ENCODE data around the gene ZNF804B. TPM values are rescaled to one million over a fixed set of nuclear protein-coding genes. Genes with fewer than 3 reads are reported as not detected.
A peak's percentile ranks its signal among the peaks of the same experiment; 100 is the strongest.

Gene ZNF804B
- 0.01 TPM for polyA plus RNA-seq (2013, experiment 1 of 2)
- polyA plus RNA-seq (2013, experiment 2 of 2), result not detected

GRCh38 chr7:88759230-88760135 is at the start of gene ZNF804B:
TSS of gene ZNF804B (plus strand) at chr7:88759700. CDS start at chr7:88759977, 277 bp downstream.
- H3K4me2 ChIP-seq (ENCODE audit: low read length), result peak within 1 kb of the TSS; percentile 24
- no peaks in the 10 kb centered on the region for H3K79me2 ChIP-seq (ENCODE audit: control insufficient read depth, insufficient read depth, low read length)
- no peak within 1 kb of the TSS for H3K23ac ChIP-seq (ENCODE audit: low read length)
- no peak within 1 kb of the TSS for H2BK120ac ChIP-seq (ENCODE audit: low read depth, low read length)
- H3K79me1 ChIP-seq (ENCODE audit: low read length), result no peaks in the 10 kb centered on the region
- no peak within 1 kb of the TSS for H3K4me3 ChIP-seq (ENCODE audit: low read length)
- H3K18ac ChIP-seq (ENCODE audit: low read length), result no peak within 1 kb of the TSS
- H3K27ac ChIP-seq (ENCODE audit: low read depth, low read length), result no peak within 1 kb of the TSS
- peak; percentile 74 for DNase-seq
- no peak within 1 kb of the TSS for H2AK5ac ChIP-seq (ENCODE audit: low read length)
- WGBS (ENCODE audit: extremely low coverage, insufficient coverage, low lambda C conversion rate), result no CpG with 5 or more reads among the region's 74 CpGs
- H3K56ac ChIP-seq (ENCODE audit: low read length), result peak within 1 kb of the TSS; percentile 30
- no peak within 1 kb of the TSS for H4K8ac ChIP-seq (ENCODE audit: low read depth, low read length)
- no peak within 1 kb of the TSS for H2BK15ac ChIP-seq (replicated peaks; ENCODE audit: low read depth)
- no peaks in the 10 kb centered on the region for H3K4me1 ChIP-seq (ENCODE audit: control insufficient read depth, low read depth, low read length)
- H4K5ac ChIP-seq (ENCODE audit: low read length), result no peak within 1 kb of the TSS
- H2BK5ac ChIP-seq (ENCODE audit: low read length), result no peak within 1 kb of the TSS
- peak within 1 kb of the TSS; percentile 10 for H3K9ac ChIP-seq (ENCODE audit: low read length)
- peaks cover 4% of the 10 kb centered on the region for H3K27me3 ChIP-seq (ENCODE audit: insufficient read depth, low read length, poor library complexity)
- H3K36me3 ChIP-seq (ENCODE audit: control insufficient read depth, insufficient read depth, low read length), result no peaks in the 10 kb centered on the region
- H3K4ac ChIP-seq (ENCODE audit: low read depth, low read length), result no peak within 1 kb of the TSS

GRCh38 chr7:88735920-88736319 is 23.6 kb upstream of the ZNF804B start:
- no CpG with 5 or more reads among the region's 2 CpGs for WGBS (ENCODE audit: extremely low coverage, insufficient coverage, low lambda C conversion rate)
- H2AK5ac ChIP-seq (ENCODE audit: low read length), result no peak overlapping the region

GRCh38 chr7:88737632-88738031 is 21.9 kb upstream of the ZNF804B start:
- Histone ChIP-seq H3K27ac (ENCODE audit: low read depth, low read length) (no peak overlapping the region), H3K4ac (ENCODE audit: low read depth, low read length) (no peak overlapping the region), H3K4me3 (ENCODE audit: low read length) (no peak overlapping the region), H3K36me3 (ENCODE audit: control insufficient read depth, insufficient read depth, low read length) (no peaks in the 10 kb centered on the region), H2AK5ac (ENCODE audit: low read length) (no peak overlapping the region), H3K27me3 (ENCODE audit: insufficient read depth, low read length, poor library complexity) (no peaks in the 10 kb centered on the region), H3K79me2 (ENCODE audit: control insufficient read depth, insufficient read depth, low read length) (no peaks in the 10 kb centered on the region), H2BK120ac (ENCODE audit: low read depth, low read length) (no peak overlapping the region), H4K5ac (ENCODE audit: low read length) (no peak overlapping the region), H3K4me1 (ENCODE audit: control insufficient read depth, low read depth, low read length) (no peaks in the 10 kb centered on the region), H3K79me1 (ENCODE audit: low read length) (no peaks in the 10 kb centered on the region), H2BK15ac (replicated peaks; ENCODE audit: low read depth) (no peak overlapping the region), H3K9ac (ENCODE audit: low read length) (no peak overlapping the region), H2BK5ac (ENCODE audit: low read length) (no peak overlapping the region), H3K56ac (ENCODE audit: low read length) (no peak overlapping the region), H3K4me2 (ENCODE audit: low read length) (no peak overlapping the region), H3K18ac (ENCODE audit: low read length) (no peak overlapping the region), H3K23ac (ENCODE audit: low read length) (no peak overlapping the region), H4K8ac (ENCODE audit: low read depth, low read length) (no peak overlapping the region)
- DNase-seq, result no peak

More at GRCh38 chr7:88735920-88736319, 23.6 kb upstream of the ZNF804B start:
- H3K79me1 ChIP-seq (ENCODE audit: low read length), result no peaks in the 10 kb centered on the region
- H2BK15ac ChIP-seq (replicated peaks; ENCODE audit: low read depth), result no peak overlapping the region
- no peaks in the 10 kb centered on the region for H3K4me1 ChIP-seq (ENCODE audit: control insufficient read depth, low read depth, low read length)
- H3K56ac ChIP-seq (ENCODE audit: low read length), result no peak overlapping the region
- H4K8ac ChIP-seq (ENCODE audit: low read depth, low read length), result no peak overlapping the region
- no peak overlapping the region for H3K4me2 ChIP-seq (ENCODE audit: low read length)
- DNase-seq, result no peak
- no peak overlapping the region for H3K18ac ChIP-seq (ENCODE audit: low read length)
- H3K9ac ChIP-seq (ENCODE audit: low read length), result no peak overlapping the region
- H3K4me3 ChIP-seq (ENCODE audit: low read length), result no peak overlapping the region
- H3K23ac ChIP-seq (ENCODE audit: low read length), result no peak overlapping the region
- H2BK5ac ChIP-seq (ENCODE audit: low read length), result no peak overlapping the region
- no peak overlapping the region for H3K4ac ChIP-seq (ENCODE audit: low read depth, low read length)
- H2BK120ac ChIP-seq (ENCODE audit: low read depth, low read length), result no peak overlapping the region
- H3K79me2 ChIP-seq (ENCODE audit: control insufficient read depth, insufficient read depth, low read length), result no peaks in the 10 kb centered on the region
- H4K5ac ChIP-seq (ENCODE audit: low read length), result no peak overlapping the region
- H3K36me3 ChIP-seq (ENCODE audit: control insufficient read depth, insufficient read depth, low read length), result no peaks in the 10 kb centered on the region
- no peaks in the 10 kb centered on the region for H3K27me3 ChIP-seq (ENCODE audit: insufficient read depth, low read length, poor library complexity)
- H3K27ac ChIP-seq (ENCODE audit: low read depth, low read length), result no peak overlapping the region

DNA sequence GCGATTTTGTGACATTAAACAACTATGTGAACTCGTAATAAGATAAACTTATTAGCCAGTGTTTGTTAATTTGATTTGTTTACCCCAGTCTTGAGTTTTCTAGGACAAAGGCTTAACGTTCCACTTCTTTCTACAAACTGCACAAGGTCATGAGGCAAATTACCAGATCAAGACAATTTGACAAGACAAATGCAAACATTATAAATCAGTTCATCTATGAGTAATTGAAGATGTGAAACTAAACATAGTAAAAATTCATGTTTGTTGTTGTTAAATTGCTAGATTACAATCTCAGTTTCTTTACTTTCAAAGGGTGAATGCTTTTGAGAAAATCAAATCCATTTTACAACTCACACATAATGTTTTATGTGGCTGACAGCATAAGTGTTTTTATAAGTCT is 13.4 kb upstream of the ZNF804B start:
- H3K27ac ChIP-seq (ENCODE audit: low read depth, low read length), result no peak overlapping the region
- no peak overlapping the region for H3K23ac ChIP-seq (ENCODE audit: low read length)
- no peaks in the 10 kb centered on the region for H3K4me1 ChIP-seq (ENCODE audit: control insufficient read depth, low read depth, low read length)
- H3K79me2 ChIP-seq (ENCODE audit: control insufficient read depth, insufficient read depth, low read length), result no peaks in the 10 kb centered on the region
- H3K4ac ChIP-seq (ENCODE audit: low read depth, low read length), result no peak overlapping the region
- H3K56ac ChIP-seq (ENCODE audit: low read length), result no peak overlapping the region
- H3K27me3 ChIP-seq (ENCODE audit: insufficient read depth, low read length, poor library complexity), result no peaks in the 10 kb centered on the region
- DNase-seq, result no peak
- no peak overlapping the region for H3K4me2 ChIP-seq (ENCODE audit: low read length)
- no peak overlapping the region for H2BK15ac ChIP-seq (replicated peaks; ENCODE audit: low read depth)
- no peaks in the 10 kb centered on the region for H3K36me3 ChIP-seq (ENCODE audit: control insufficient read depth, insufficient read depth, low read length)
- H4K8ac ChIP-seq (ENCODE audit: low read depth, low read length), result no peak overlapping the region
- no CpG with 5 or more reads among the region's 3 CpGs for WGBS (ENCODE audit: extremely low coverage, insufficient coverage, low lambda C conversion rate)
- H3K79me1 ChIP-seq (ENCODE audit: low read length), result no peaks in the 10 kb centered on the region
- H2BK5ac ChIP-seq (ENCODE audit: low read length), result no peak overlapping the region
- H3K18ac ChIP-seq (ENCODE audit: low read length), result no peak overlapping the region
- H2AK5ac ChIP-seq (ENCODE audit: low read length), result no peak overlapping the region
- no peak overlapping the region for H3K4me3 ChIP-seq (ENCODE audit: low read length)
- H3K9ac ChIP-seq (ENCODE audit: low read length), result no peak overlapping the region
- H4K5ac ChIP-seq (ENCODE audit: low read length), result no peak overlapping the region
- H2BK120ac ChIP-seq (ENCODE audit: low read depth, low read length), result no peak overlapping the region

DNA sequence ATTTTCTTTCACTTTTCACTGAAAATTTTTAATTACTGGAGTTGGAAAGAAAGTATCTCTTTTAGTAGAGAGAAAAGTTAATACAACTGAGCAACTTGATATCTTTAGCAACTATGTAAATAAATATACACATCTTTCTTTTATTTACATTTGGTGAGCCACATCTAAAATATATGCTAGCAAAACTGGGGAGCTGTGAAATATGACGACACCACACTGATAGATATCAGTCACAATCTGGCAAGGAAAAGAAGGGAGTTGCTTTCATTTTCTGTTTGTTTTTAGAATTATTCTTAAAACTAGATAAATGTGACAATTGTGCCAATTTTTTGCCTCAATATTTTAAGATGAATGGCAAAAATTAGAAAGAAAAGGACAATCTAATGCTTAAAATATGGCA is 2.7 kb upstream of the ZNF804B start:
- no peak overlapping the region for H3K56ac ChIP-seq (ENCODE audit: low read length)
- no peak overlapping the region for H2BK5ac ChIP-seq (ENCODE audit: low read length)
- H3K23ac ChIP-seq (ENCODE audit: low read length), result no peak overlapping the region
- H4K8ac ChIP-seq (ENCODE audit: low read depth, low read length), result no peak overlapping the region
- H2BK15ac ChIP-seq (replicated peaks; ENCODE audit: low read depth), result no peak overlapping the region
- H3K4me3 ChIP-seq (ENCODE audit: low read length), result no peak overlapping the region
- no peaks in the 10 kb centered on the region for H3K79me2 ChIP-seq (ENCODE audit: control insufficient read depth, insufficient read depth, low read length)
- H2AK5ac ChIP-seq (ENCODE audit: low read length), result no peak overlapping the region
- H3K27ac ChIP-seq (ENCODE audit: low read depth, low read length), result no peak overlapping the region
- H3K9ac ChIP-seq (ENCODE audit: low read length), result no peak overlapping the region
- no CpG with 5 or more reads among the region's 1 CpG for WGBS (ENCODE audit: extremely low coverage, insufficient coverage, low lambda C conversion rate)
- no peak overlapping the region for H3K4ac ChIP-seq (ENCODE audit: low read depth, low read length)
- H4K5ac ChIP-seq (ENCODE audit: low read length), result no peak overlapping the region
- H3K4me2 ChIP-seq (ENCODE audit: low read length), result no peak overlapping the region
- no peak for DNase-seq
- no peak overlapping the region for H2BK120ac ChIP-seq (ENCODE audit: low read depth, low read length)
- H3K27me3 ChIP-seq (ENCODE audit: insufficient read depth, low read length, poor library complexity), result peaks cover 4% of the 10 kb centered on the region
- H3K79me1 ChIP-seq (ENCODE audit: low read length), result no peaks in the 10 kb centered on the region
- H3K18ac ChIP-seq (ENCODE audit: low read length), result no peak overlapping the region
- no peaks in the 10 kb centered on the region for H3K36me3 ChIP-seq (ENCODE audit: control insufficient read depth, insufficient read depth, low read length)
- no peaks in the 10 kb centered on the region for H3K4me1 ChIP-seq (ENCODE audit: control insufficient read depth, low read depth, low read length)

All from mesendoderm (in vitro differentiated cells).